DND-41 (cell line): ENCODE measurements around the gene NPHP4.
"Not testable (repeated sequence)": the region's sequence is repeated elsewhere in the genome, so short reads cannot be mapped to it uniquely, and the experiment has no call there.

ENCODE experiments used
- ATAC-seq: fragments of 200-7000 bp; cut with Tn5 transposase; 3 replicates; pipeline ENCODE4 v1.9.1; 2021; ENCODE audit warnings: low read depth; ENCODE audit not compliant: insufficient read depth
- DNase-seq: peaks from one replicate; pipeline ENCODE4 v3.0.0-alpha.2; 2020
- H2AFZ ChIP-seq: 2 replicates; pipeline ENCODE4 v1.6.0; 2012; ENCODE audit warnings: low read depth, low read length
- H3K27ac ChIP-seq: 2 replicates; pipeline ENCODE4 v1.5.1; 2012; ENCODE audit warnings: low read length, inconsistent platforms
- H3K27me3 ChIP-seq: fragments of 200-600 bp; sonication (generic); 2 replicates; pipeline ENCODE4 v1.6.0; 2012; ENCODE audit warnings: low read length, mild to moderate bottlenecking, inconsistent platforms; ENCODE audit not compliant: insufficient read depth, poor library complexity
- H3K36me3 ChIP-seq: 2 replicates; pipeline ENCODE4 v1.5.1; 2012; ENCODE audit warnings: low read length, inconsistent platforms; ENCODE audit not compliant: insufficient read depth
- H3K4me1 ChIP-seq: 2 replicates; pipeline ENCODE4 v1.5.1; 2012; ENCODE audit warnings: mild to moderate bottlenecking, low read length; ENCODE audit not compliant: insufficient read depth
- H3K4me2 ChIP-seq: 2 replicates; pipeline ENCODE4 v1.6.0; 2012; ENCODE audit warnings: mild to moderate bottlenecking, moderate library complexity, low read length, inconsistent platforms; ENCODE audit not compliant: insufficient read depth
- H3K4me3 ChIP-seq, 2 experiments: fragments of 200-600 bp in 1 of 2; shearing (Covaris generic) in 1 of 2; 2 replicates each; pipeline ENCODE4 v1.5.1; 2012 to 2016; ENCODE audit warnings: inconsistent platforms in 2 of 2, low read length in 2 of 2, mild to moderate bottlenecking in 2 of 2, low read depth in 1 of 2, moderate library complexity in 1 of 2
- H3K79me2 ChIP-seq: 2 replicates; pipeline ENCODE4 v1.6.0; 2012; ENCODE audit warnings: low read length, inconsistent platforms; ENCODE audit not compliant: insufficient read depth
- H3K9ac ChIP-seq: 2 replicates; pipeline ENCODE4 v1.6.0; 2012; ENCODE audit warnings: low read depth, mild to moderate bottlenecking, inconsistent platforms, low read length, moderate library complexity
- H3K9me3 ChIP-seq: 2 replicates; pipeline ENCODE4 v1.5.1; 2012; ENCODE audit warnings: low read length, moderate library complexity, mild to moderate bottlenecking, inconsistent platforms; ENCODE audit not compliant: insufficient read depth, severe bottlenecking
- H4K20me1 ChIP-seq: 2 replicates; pipeline ENCODE4 v1.6.0; 2012; ENCODE audit warnings: low read length; ENCODE audit not compliant: insufficient read depth
- CTCF ChIP-seq: IDR thresholded peaks from 2 replicates; pipeline ENCODE4 v1.5.1; 2012; ENCODE audit warnings: borderline replicate concordance, low read length, moderate library complexity, mild to moderate bottlenecking; ENCODE audit not compliant: poor library complexity, severe bottlenecking; ENCODE audit errors: extremely low read depth
- EZH2 ChIP-seq: IDR thresholded peaks from 3 replicates; pipeline ENCODE4 v1.6.1; 2012; ENCODE audit warnings: borderline replicate concordance, low read depth, mild to moderate bottlenecking, moderate library complexity, low read length, inconsistent platforms; ENCODE audit not compliant: severe bottlenecking

Gene NPHP4

GRCh38 chr1:5854754-5855153, 137.5 kb downstream of the NPHP4 start:
- Histone ChIP-seq H2AFZ (no peak overlapping the region), H3K79me2 (no peaks in the 10 kb centered on the region), H3K27ac (no peak overlapping the region), H3K9ac (no peak overlapping the region), H3K4me2 (no peak overlapping the region), H3K4me1 (no peaks in the 10 kb centered on the region), H3K27me3 (no peaks in the 10 kb centered on the region), H4K20me1 (peaks cover 8% of the 10 kb centered on the region), H3K9me3 (no peaks in the 10 kb centered on the region), H3K36me3 (no peaks in the 10 kb centered on the region), H3K4me3 (no peak overlapping the region)
- no peak for DNase-seq
- TF ChIP-seq CTCF (no peak), EZH2 (no peak)
- no peak for ATAC-seq

GRCh38 chr1:5853858-5854257, 138.4 kb downstream of the NPHP4 start:
- not testable (repeated sequence) for H3K4me2 ChIP-seq, ATAC-seq, H3K79me2 ChIP-seq, DNase-seq, H2AFZ ChIP-seq, H3K27me3 ChIP-seq, H3K4me1 ChIP-seq, H3K36me3 ChIP-seq, H3K4me3 ChIP-seq, H3K27ac ChIP-seq, H3K9ac ChIP-seq, H3K9me3 ChIP-seq
- H4K20me1 ChIP-seq: peaks cover 11% of the 10 kb centered on the region

- Histone ChIP-seq H2AFZ (no peak overlapping the region), H3K9me3 (no peaks in the 10 kb centered on the region), H4K20me1 (peaks cover 26% of the 10 kb centered on the region), H3K4me2 (no peak overlapping the region), H3K27ac (no peak overlapping the region), H3K36me3 (no peaks in the 10 kb centered on the region), H3K4me3 (no peak overlapping the region), H3K9ac (no peak overlapping the region), H3K4me1 (no peaks in the 10 kb centered on the region), H3K79me2 (no peaks in the 10 kb centered on the region), H3K27me3 (no peaks in the 10 kb centered on the region)
- DNase-seq: no peak
- no peak for TF ChIP-seq CTCF
- TF ChIP-seq EZH2: no peak
- ATAC-seq: no peak
Measured at GRCh38 chr1:5850503-5850902, 141.7 kb downstream of the NPHP4 start.

- no peaks in the 10 kb centered on the region for H3K36me3 ChIP-seq
- H4K20me1 ChIP-seq: peaks cover 26% of the 10 kb centered on the region
- H3K9ac ChIP-seq: no peak overlapping the region
- DNase-seq (no peak), ATAC-seq (no peak)
- H3K4me3 ChIP-seq: no peak overlapping the region
- H2AFZ ChIP-seq: no peak overlapping the region
- TF ChIP-seq EZH2: no peak
- no peak for TF ChIP-seq CTCF
- no peak overlapping the region for H3K4me2 ChIP-seq
- H3K4me1 ChIP-seq: no peaks in the 10 kb centered on the region
- H3K27ac ChIP-seq: no peak overlapping the region
- H3K79me2 ChIP-seq: no peaks in the 10 kb centered on the region
- no peaks in the 10 kb centered on the region for H3K9me3 ChIP-seq
- H3K27me3 ChIP-seq: no peaks in the 10 kb centered on the region
Measured at GRCh38 chr1:5849550-5849949, 142.7 kb downstream of the NPHP4 start.
